Neural progenitor cell (in vitro differentiated cells): ENCODE results near the gene TMEM170A. TPM values are rescaled to one million over a fixed set of nuclear protein-coding genes. Genes with fewer than 3 reads are reported as not detected.
"Not testable (repeated sequence)": the region's sequence is repeated elsewhere in the genome, so short reads cannot be mapped to it uniquely, and the experiment has no call there.

Experiments
- DNase-seq: peaks from one replicate; pipeline ENCODE4 v3.0.0-alpha.2; 2016; ENCODE audit warnings: low spot score
- H2AFZ ChIP-seq: fragments of 200-600 bp; sonication (generic); replicated peaks from 2 replicates; pipeline ENCODE4 v1.6.1; 2016; ENCODE audit warnings: antibody characterized with exemption
- H3F3A ChIP-seq: fragments of 200-600 bp; sonication (generic); 2 replicates; pipeline ENCODE4 v1.6.1; 2016; ENCODE audit warnings: antibody characterized with exemption, low read depth
- H3K27ac ChIP-seq: fragments of 200-600 bp; sonication (generic); 2 replicates; pipeline ENCODE4 v1.5.1; 2016; ENCODE audit warnings: mild to moderate bottlenecking
- H3K27me3 ChIP-seq: fragments of 200-600 bp; sonication (generic); 2 replicates; pipeline ENCODE4 v1.6.1; 2016; ENCODE audit warnings: mild to moderate bottlenecking, moderate library complexity
- H3K36me3 ChIP-seq: fragments of 200-600 bp; sonication (generic); 2 replicates; pipeline ENCODE4 v1.5.1; 2016
- H3K4me1 ChIP-seq: fragments of 200-600 bp; sonication (generic); 2 replicates; pipeline ENCODE4 v1.6.1; 2016; ENCODE audit warnings: mixed run types
- H3K4me2 ChIP-seq: fragments of 200-600 bp; sonication (generic); 2 replicates; pipeline ENCODE4 v1.6.1; 2016
- H3K4me3 ChIP-seq: fragments of 200-600 bp; sonication (generic); 2 replicates; pipeline ENCODE4 v1.5.1; 2016
- H3K79me2 ChIP-seq: fragments of 200-600 bp; sonication (generic); 2 replicates; pipeline ENCODE4 v1.6.1; 2016; ENCODE audit warnings: low read depth
- H3K9ac ChIP-seq: fragments of 200-600 bp; sonication (generic); 2 replicates; pipeline ENCODE4 v1.6.1; 2016
- H3K9me3 ChIP-seq: fragments of 200-600 bp; sonication (generic); 2 replicates; pipeline ENCODE4 v1.5.1; 2016; ENCODE audit warnings: low read depth
- H4K20me1 ChIP-seq: fragments of 200-600 bp; sonication (generic); 2 replicates; pipeline ENCODE4 v1.6.1; 2016; ENCODE audit warnings: low read depth
- H3K27ac Mint-ChIP-seq: 3 replicates; pipeline ENCODE4 v1.8.0; 2021; ENCODE audit warnings: mixed read lengths
- H3K27me3 Mint-ChIP-seq: 2 replicates; pipeline ENCODE4 v1.8.0; 2022; ENCODE audit warnings: low read depth, mild to moderate bottlenecking, inconsistent platforms, moderate library complexity, mixed read lengths; ENCODE audit not compliant: insufficient read depth
- H3K36me3 Mint-ChIP-seq: 3 replicates; pipeline ENCODE4 v1.8.0; 2021; ENCODE audit warnings: mixed read lengths
- H3K4me1 Mint-ChIP-seq: 3 replicates; pipeline ENCODE4 v1.8.0; 2021; ENCODE audit warnings: mixed read lengths
- H3K4me3 Mint-ChIP-seq: 3 replicates; pipeline ENCODE4 v1.8.0; 2021; ENCODE audit warnings: mild to moderate bottlenecking, moderate library complexity, mixed read lengths
- H3K9me3 Mint-ChIP-seq: 3 replicates; pipeline ENCODE4 v1.8.0; 2020; ENCODE audit warnings: mixed read lengths
- CTCF ChIP-seq: fragments of 200-600 bp; sonication (generic); IDR thresholded peaks from 2 replicates; pipeline ENCODE4 v1.5.1; 2017; ENCODE audit warnings: antibody characterized with exemption, mild to moderate bottlenecking
- EZH2 ChIP-seq: fragments of 200-600 bp; sonication (generic); IDR thresholded peaks from 2 replicates; pipeline ENCODE4 v1.6.1; 2017; ENCODE audit warnings: antibody characterized with exemption, mild to moderate bottlenecking, moderate library complexity
- EZH2phosphoT487 ChIP-seq: fragments of 200-600 bp; sonication (generic); IDR thresholded peaks from 2 replicates; pipeline ENCODE4 v1.6.1; 2017; ENCODE audit warnings: antibody characterized with exemption
- total RNA-seq: library from RNA; depleted of rRNA; stranded (reverse); fragments of >200 nt; gene quantifications from 2 replicates; pipeline ENCODE4 v1.2.3, GENCODE V29; 2015; ENCODE audit warnings: low replicate concordance

Gene TMEM170A
- total RNA-seq, 1 donor from 2014 or later = 77.0 TPM

GRCh38 chr16:75456971-75457370 lies 7.5 kb downstream of the TMEM170A start:
- Histone ChIP-seq H3K79me2 (peaks cover 97% of the 10 kb centered on the region), H3K4me2 (peak overlapping the region; percentile 67), H4K20me1 (peaks cover 97% of the 10 kb centered on the region), H3K4me3 (no peak overlapping the region), H3K9me3 (no peaks in the 10 kb centered on the region), H3K36me3 (no peaks in the 10 kb centered on the region), H3K9ac (no peak overlapping the region), H2AFZ (no peak overlapping the region), H3K27ac (no peak overlapping the region), H3F3A (peaks cover 31% of the 10 kb centered on the region), H3K27me3 (no peaks in the 10 kb centered on the region), H3K4me1 (peaks cover 64% of the 10 kb centered on the region)
- Mint-ChIP-seq H3K4me1 (peaks cover 69% of the 10 kb centered on the region), H3K4me3 (peak overlapping the region; percentile 59), H3K9me3 (no peaks in the 10 kb centered on the region), H3K36me3 (peaks cover 30% of the 10 kb centered on the region), H3K27ac (peak overlapping the region; percentile 27), H3K27me3 (peaks cover 2% of the 10 kb centered on the region)
- no peak for DNase-seq
- no peak for TF ChIP-seq CTCF
- no peak for TF ChIP-seq EZH2
- no peak for TF ChIP-seq EZH2phosphoT487

- Mint-ChIP-seq H3K4me1 (peaks cover 65% of the 10 kb centered on the region), H3K36me3 (peaks cover 27% of the 10 kb centered on the region), H3K4me3 (peak overlapping the region; percentile 59), H3K27ac (peak overlapping the region; percentile 27)
- not testable (repeated sequence) for H3K27me3 Mint-ChIP-seq, H3K9ac ChIP-seq, H2AFZ ChIP-seq, DNase-seq, H3K27me3 ChIP-seq, H3K36me3 ChIP-seq, H3K9me3 ChIP-seq, H3K9me3 Mint-ChIP-seq, H3K4me3 ChIP-seq, H3K27ac ChIP-seq
- H3K79me2 ChIP-seq = peaks cover 97% of the 10 kb centered on the region
- H3K4me1 ChIP-seq = peaks cover 64% of the 10 kb centered on the region
- peaks cover 31% of the 10 kb centered on the region for H3F3A ChIP-seq
- H4K20me1 ChIP-seq = peaks cover 92% of the 10 kb centered on the region
- H3K4me2 ChIP-seq = peak overlapping the region; percentile 67
These were observed 8.0 kb downstream of the TMEM170A start for GRCh38 chr16:75456486-75456885.

GRCh38 chr16:75455677-75456076 lies 8.8 kb downstream of the TMEM170A start:
- peak overlapping the region; percentile 17 for H3K4me3 ChIP-seq
- no peaks in the 10 kb centered on the region for H3K27me3 ChIP-seq
- peak overlapping the region; percentile 67 for H3K4me2 ChIP-seq
- H4K20me1 ChIP-seq = peaks cover 84% of the 10 kb centered on the region
- H3K4me1 ChIP-seq = peaks cover 62% of the 10 kb centered on the region
- H3K9me3 ChIP-seq = no peaks in the 10 kb centered on the region
- H3K79me2 ChIP-seq = peaks cover 97% of the 10 kb centered on the region
- peak overlapping the region; percentile 24 for H3K4me3 Mint-ChIP-seq
- no peak overlapping the region for H3K27ac Mint-ChIP-seq
- TF ChIP-seq EZH2phosphoT487 = no peak
- TF ChIP-seq EZH2 = no peak
- TF ChIP-seq CTCF = no peak
- H3K4me1 Mint-ChIP-seq = peaks cover 59% of the 10 kb centered on the region
- H3K36me3 ChIP-seq = no peaks in the 10 kb centered on the region
- peak overlapping the region; percentile 79 for H3K27ac ChIP-seq
- peak; percentile 78 for DNase-seq
- H2AFZ ChIP-seq = no peak overlapping the region
- H3K9me3 Mint-ChIP-seq = no peaks in the 10 kb centered on the region
- peaks cover 31% of the 10 kb centered on the region for H3F3A ChIP-seq
- peaks cover 29% of the 10 kb centered on the region for H3K36me3 Mint-ChIP-seq
- no peak overlapping the region for H3K9ac ChIP-seq
- H3K27me3 Mint-ChIP-seq = peaks cover 2% of the 10 kb centered on the region

GRCh38 chr16:75452464-75453190 lies 11.9 kb downstream of the TMEM170A start:
- peak overlapping the region; percentile 66 for H3K27ac Mint-ChIP-seq
- peaks cover 43% of the 10 kb centered on the region for H3K4me1 ChIP-seq
- no peak overlapping the region for H3K27ac ChIP-seq

More at GRCh38 chr16:75452464-75453190, 11.9 kb downstream of the TMEM170A start:
- Histone ChIP-seq H2AFZ (no peak overlapping the region), H3K36me3 (peaks cover 2% of the 10 kb centered on the region), H3K9ac (no peak overlapping the region), H3F3A (peaks cover 33% of the 10 kb centered on the region), H3K4me2 (no peak overlapping the region), H4K20me1 (peaks cover 55% of the 10 kb centered on the region), H3K79me2 (peaks cover 69% of the 10 kb centered on the region), H3K9me3 (no peaks in the 10 kb centered on the region), H3K4me3 (no peak overlapping the region), H3K27me3 (no peaks in the 10 kb centered on the region)
- Mint-ChIP-seq H3K4me1 (peaks cover 41% of the 10 kb centered on the region), H3K27me3 (peaks cover 2% of the 10 kb centered on the region), H3K4me3 (no peak overlapping the region), H3K36me3 (peaks cover 26% of the 10 kb centered on the region), H3K9me3 (no peaks in the 10 kb centered on the region)
- no peak for TF ChIP-seq CTCF
- no peak for TF ChIP-seq EZH2
- TF ChIP-seq EZH2phosphoT487 = no peak
- DNase-seq = no peak
